HL-60 (cell line): ENCODE data around the gene ELN.
A peak's percentile ranks its signal among the peaks of the same experiment; 100 is the strongest.

Source experiments
- DNase-seq, 2 experiments: peaks; one replicate each; pipeline ENCODE4 v3.0.0-alpha.2; 2010 to 2020; ENCODE audit warnings: low read depth in 1 of 2, low spot score in 1 of 2
- H3K27ac ChIP-seq: fragments of 250-450 bp; sonication (Bioruptor Pico); replicated peaks from 2 replicates; pipeline ENCODE4 v1.5.1; 2020; ENCODE audit warnings: mild to moderate bottlenecking, moderate library complexity
- H3K27me3 ChIP-seq: fragments of 250-450 bp; sonication (Bioruptor Pico); 2 replicates; pipeline ENCODE4 v1.5.1; 2021; ENCODE audit warnings: mild to moderate bottlenecking, moderate library complexity; ENCODE audit not compliant: insufficient read depth, poor library complexity, severe bottlenecking
- H3K4me3 ChIP-seq: replicated peaks from 2 replicates; pipeline ENCODE4 v1.5.1; 2011; ENCODE audit warnings: mild to moderate bottlenecking, control low read depth, low read length; ENCODE audit not compliant: insufficient read depth
- CTCF ChIP-seq: IDR thresholded peaks from one replicate; pipeline ENCODE4 v1.5.1; 2011; ENCODE audit warnings: low read length, control low read depth, inconsistent platforms; ENCODE audit not compliant: insufficient read depth
- GABPA ChIP-seq: IDR thresholded peaks from 2 replicates; pipeline ENCODE4 v1.6.1; 2012; ENCODE audit warnings: low read depth
- POLR2AphosphoS5 ChIP-seq: IDR thresholded peaks from 2 replicates; pipeline ENCODE4 v1.6.1; 2012; ENCODE audit warnings: low read depth
- REST ChIP-seq: IDR thresholded peaks from 2 replicates; pipeline ENCODE4 v1.6.1; 2012; ENCODE audit warnings: low read depth; ENCODE audit not compliant: insufficient replicate concordance
- SPI1 ChIP-seq: IDR thresholded peaks from 2 replicates; pipeline ENCODE4 v1.6.1; 2012; ENCODE audit warnings: low read depth, mild to moderate bottlenecking, borderline replicate concordance

ELN gene

GRCh38 chr7:74084722-74085578 is 57.0 kb downstream of the ELN start:
- Histone ChIP-seq H3K27me3 (no peaks in the 10 kb centered on the region), H3K4me3 (peak overlapping the region; percentile 65), H3K27ac (peak overlapping the region; percentile 20; the same call in 1 of the 2 replicates)
- DNase-seq, result no peak
- TF ChIP-seq POLR2AphosphoS5 (no peak), CTCF (no peak), SPI1 (no peak), GABPA (no peak), REST (no peak)

- Histone ChIP-seq H3K4me3 (no peak overlapping the region), H3K27ac (no peak overlapping the region), H3K27me3 (no peaks in the 10 kb centered on the region)
- DNase-seq, result no peak
- TF ChIP-seq CTCF (no peak), GABPA (no peak), REST (no peak), POLR2AphosphoS5 (no peak), SPI1 (no peak)
These were observed 59.9 kb downstream of the ELN start for GRCh38 chr7:74087791-74088453.

GRCh38 chr7:74092321-74092963 is 64.5 kb downstream of the ELN start:
- H3K4me3 ChIP-seq, result no peak overlapping the region
- 0 out of 2 replicates have a peak overlapping the region, but pooled peaks have one; percentile 12 for H3K27ac ChIP-seq
- TF ChIP-seq SPI1 (no peak), POLR2AphosphoS5 (no peak), REST (no peak)
- DNase-seq, result no peak
- H3K27me3 ChIP-seq, result no peaks in the 10 kb centered on the region
